SK-N-SH (cell line): ENCODE results near the gene SLC24A3. TPM values are rescaled to one million over a fixed set of nuclear protein-coding genes. Genes with fewer than 3 reads are reported as not detected.

Source experiments
- CTCF ChIA-PET: fragments of 300-600, 350-600 bp; formaldehyde crosslinking; extraction: SDS; loops from one replicate; lab custom pipeline; 2021; lab: Yijun Ruan, JAX
- POLR2A ChIA-PET: fragments of 350-600 bp; sonication (Branson Sonifier 250); formaldehyde crosslinking; extraction: SDS; loops from one replicate; lab custom pipeline; 2020; ENCODE audit warnings: antibody characterized with exemption, inconsistent platforms; lab: Yijun Ruan, JAX
- DNase-seq: peaks from one replicate; pipeline ENCODE4 v3.0.0; 2012
- H2AFZ ChIP-seq: fragments of 200-600 bp; sonication (generic); 2 replicates; pipeline ENCODE4 v1.8.1; 2016; ENCODE audit warnings: antibody characterized with exemption, mild to moderate bottlenecking, low read depth
- H3F3A ChIP-seq: fragments of 200-600 bp; sonication (generic); replicated peaks from 2 replicates; pipeline ENCODE3; 2016; ENCODE audit warnings: antibody characterized with exemption, mild to moderate bottlenecking; ENCODE audit not compliant: insufficient read depth
- H3K27ac ChIP-seq, 2 experiments: fragments of 200-500 bp in 1 of 2; fragments of 200-600 bp in 1 of 2; sonication (Bioruptor generic) in 1 of 2; sonication (generic), shearing (Covaris generic) in 1 of 2; 2 replicates each; pipeline versions ENCODE4 v1.5.1 to v1.6.1; 2014 to 2016; ENCODE audit warnings: low read depth in 2 of 2, inconsistent platforms in 1 of 2, low read length in 1 of 2, mild to moderate bottlenecking in 1 of 2, mixed read lengths in 1 of 2
- H3K27me3 ChIP-seq: fragments of 200-600 bp; sonication (generic), shearing (Covaris generic); 2 replicates; pipeline ENCODE4 v1.6.1; 2016; ENCODE audit warnings: mixed run types; ENCODE audit not compliant: insufficient read depth
- H3K36me3 ChIP-seq, 2 experiments: fragments of 200-500 bp in 1 of 2; fragments of 200-600 bp in 1 of 2; sonication (Bioruptor generic) in 1 of 2; sonication (generic) in 1 of 2; replicated peaks in 1 of 2; 2 replicates each; pipeline versions ENCODE3 to v1.5.1; 2014 to 2016; ENCODE audit warnings: low read length in 1 of 2, mild to moderate bottlenecking in 1 of 2; ENCODE audit not compliant: insufficient read depth in 2 of 2, control insufficient read depth in 1 of 2
- H3K4me1 ChIP-seq, 2 experiments: fragments of 200-500 bp in 1 of 2; fragments of 200-600 bp in 1 of 2; sonication (Bioruptor generic) in 1 of 2; sonication (generic), shearing (Covaris generic) in 1 of 2; 2 replicates each; pipeline versions ENCODE4 v1.5.1 to v1.6.1; 2014 to 2016; ENCODE audit warnings: low read depth in 1 of 2, low read length in 1 of 2, mixed run types in 1 of 2; ENCODE audit not compliant: insufficient read depth in 2 of 2, control insufficient read depth in 1 of 2
- H3K4me2 ChIP-seq: fragments of 200-600 bp; sonication (generic), shearing (Covaris generic); 2 replicates; pipeline ENCODE4 v1.6.1; 2017; ENCODE audit warnings: mixed run types
- H3K4me3 ChIP-seq, 2 experiments: fragments of 200-500 bp in 1 of 2; fragments of 200-600 bp in 1 of 2; sonication (Bioruptor generic) in 1 of 2; sonication (generic), shearing (Covaris generic) in 1 of 2; 2 replicates each; pipeline versions ENCODE4 v1.5.1 to v1.8.1; 2014 to 2016; ENCODE audit warnings: low read depth in 2 of 2, inconsistent platforms in 1 of 2, low read length in 1 of 2, mild to moderate bottlenecking in 1 of 2, mixed read lengths in 1 of 2, moderate library complexity in 1 of 2
- H3K79me2 ChIP-seq: fragments of 200-600 bp; sonication (generic); 2 replicates; pipeline ENCODE4 v1.8.1; 2017; ENCODE audit warnings: mild to moderate bottlenecking; ENCODE audit not compliant: insufficient read depth
- H3K9ac ChIP-seq: fragments of 200-600 bp; sonication (generic); 2 replicates; pipeline ENCODE4 v1.6.1; 2017; ENCODE audit warnings: mixed run types
- H3K9me2 ChIP-seq: fragments of 200-600 bp; sonication (generic); 2 replicates; pipeline ENCODE4 v1.6.1; 2017; ENCODE audit warnings: mixed run types
- H3K9me3 ChIP-seq: fragments of 200-600 bp; sonication (generic); 2 replicates; pipeline ENCODE4 v1.6.1; 2017; ENCODE audit warnings: mixed run types, mild to moderate bottlenecking, moderate library complexity
- H4K20me1 ChIP-seq: fragments of 200-600 bp; sonication (generic); 2 replicates; pipeline ENCODE4 v1.6.1; 2017; ENCODE audit warnings: mild to moderate bottlenecking, mixed run types; ENCODE audit not compliant: insufficient read depth
- CHD2 ChIP-seq: fragments of 150-350 bp; IDR thresholded peaks from 2 replicates; pipeline ENCODE4 v1.6.1; 2018; ENCODE audit warnings: low read length; ENCODE audit not compliant: partially characterized antibody
- EZH2phosphoT487 ChIP-seq: fragments of 200-600 bp; sonication (generic); IDR thresholded peaks from 2 replicates; pipeline ENCODE4 v1.6.1; 2017; ENCODE audit warnings: low read depth, mixed run types, mild to moderate bottlenecking, antibody characterized with exemption, moderate library complexity, borderline replicate concordance
- FOSL2 ChIP-seq: IDR thresholded peaks from 2 replicates; pipeline ENCODE4 v1.4.0; 2012; ENCODE audit warnings: low read depth, mild to moderate bottlenecking, moderate library complexity, borderline replicate concordance
- FOXM1 ChIP-seq: IDR thresholded peaks from 2 replicates; pipeline ENCODE4 v1.4.0; 2012; ENCODE audit warnings: low read depth, mild to moderate bottlenecking
- JUND ChIP-seq: IDR thresholded peaks from 2 replicates; pipeline ENCODE4 v1.4.0; 2012
- MAX ChIP-seq: IDR thresholded peaks from 2 replicates; pipeline ENCODE4 v1.4.0; 2012; ENCODE audit warnings: low read depth
- MXI1 ChIP-seq: IDR thresholded peaks from 2 replicates; pipeline ENCODE4 v1.6.1; 2012; ENCODE audit warnings: mild to moderate bottlenecking, low read depth, low read length, improper control_type of control experiment
- NFIC ChIP-seq: IDR thresholded peaks from 2 replicates; pipeline ENCODE4 v1.4.0; 2012; ENCODE audit warnings: borderline replicate concordance
- PBX3 ChIP-seq: IDR thresholded peaks from 2 replicates; pipeline ENCODE4; 2012
- RCOR1 ChIP-seq: fragments of 150-350 bp; IDR thresholded peaks from 2 replicates; pipeline ENCODE4 v1.6.1; 2017; ENCODE audit warnings: antibody characterized with exemption, low read length
- REST ChIP-seq: IDR thresholded peaks from 2 replicates; pipeline ENCODE4 v1.6.1; 2012; ENCODE audit warnings: mild to moderate bottlenecking, low read depth, low read length, moderate library complexity
- RXRA ChIP-seq: IDR thresholded peaks from 2 replicates; pipeline ENCODE4 v1.4.0; 2012; ENCODE audit warnings: low read depth, mild to moderate bottlenecking, borderline replicate concordance
- SIN3A ChIP-seq: IDR thresholded peaks from 2 replicates; pipeline ENCODE4 v1.6.1; 2012; ENCODE audit warnings: low read depth, mild to moderate bottlenecking, low read length, moderate library complexity, borderline replicate concordance
- SMC3 ChIP-seq: IDR thresholded peaks from 2 replicates; pipeline ENCODE4 v1.6.1; 2012; ENCODE audit warnings: low read depth, low read length, improper control_type of control experiment
- USF2 ChIP-seq: fragments of 150-350 bp; IDR thresholded peaks from 2 replicates; pipeline ENCODE4 v1.6.1; 2017; ENCODE audit warnings: antibody characterized with exemption, low read length, low read depth, borderline replicate concordance
- YY1 ChIP-seq: IDR thresholded peaks from 2 replicates; pipeline ENCODE4 v1.4.0; 2012; ENCODE audit warnings: low read depth, mild to moderate bottlenecking
- ZBTB33 ChIP-seq: IDR thresholded peaks from 2 replicates; pipeline ENCODE4 v1.4.0; 2012; ENCODE audit warnings: low read depth, borderline replicate concordance
- WGBS: methylation state at CpG from one replicate; pipeline ENCODE4 v1.1.6; 2017; ENCODE audit warnings: low lambda C conversion rate; 5-methylcytosine and 5-hydroxymethylcytosine counted together
- polyA plus RNA-seq, 3 experiments: library from polyadenylated mRNA; depleted of rRNA; stranded (reverse); fragments of >200 nt; gene quantifications; 2 replicates each; pipeline ENCODE4 v1.2.3, GENCODE V29; 2012

SLC24A3 gene
- polyA plus RNA-seq, 1 of the 3 experiments (the other 2 are of a cell fraction) = not detected

- H2AFZ ChIP-seq = no peak overlapping the region
- no peaks in the 10 kb centered on the region for H3K36me3 ChIP-seq
- no peak overlapping the region for H3K27ac ChIP-seq
- CTCF ChIA-PET = no interaction called here
- POLR2A ChIA-PET = no interaction called here
- no peaks in the 10 kb centered on the region for H3K79me2 ChIP-seq
- H3K4me2 ChIP-seq = no peak overlapping the region
- no peaks in the 10 kb centered on the region for H3K9me3 ChIP-seq
- no peaks in the 10 kb centered on the region for H3K4me1 ChIP-seq
- no peaks in the 10 kb centered on the region for H3K9me2 ChIP-seq
- H3K4me3 ChIP-seq = no peak overlapping the region
- peaks cover 31% of the 10 kb centered on the region for H3K27me3 ChIP-seq
- no peaks in the 10 kb centered on the region for H4K20me1 ChIP-seq
- 68% methylated on average over 11 of the region's 11 CpGs for WGBS
- H3F3A ChIP-seq = no peaks in the 10 kb centered on the region
- H3K9ac ChIP-seq = no peak overlapping the region
- no peak for DNase-seq
- TF ChIP-seq USF2 = no peak
- TF ChIP-seq FOSL2 = no peak
- no peak for TF ChIP-seq CHD2
- no peak for TF ChIP-seq ZBTB33
- no peak for TF ChIP-seq NFIC
- no peak for TF ChIP-seq EZH2phosphoT487
- TF ChIP-seq REST = no peak
- TF ChIP-seq PBX3 = no peak
- no peak for TF ChIP-seq MAX
- no peak for TF ChIP-seq JUND
- TF ChIP-seq FOXM1 = no peak
- TF ChIP-seq MXI1 = no peak
- TF ChIP-seq RXRA = no peak
- no peak for TF ChIP-seq RCOR1
- no peak for TF ChIP-seq SMC3
- no peak for TF ChIP-seq SIN3A
- no peak for TF ChIP-seq YY1
Measured at GRCh38 chr20:19711126-19711525, 498.7 kb downstream of the SLC24A3 start.
